Neural cell (in vitro differentiated cells): ENCODE measurements around the gene FAM47C. TPM values are rescaled to one million over a fixed set of nuclear protein-coding genes. Genes with fewer than 3 reads are reported as not detected.
"Not testable (repeated sequence)": the region's sequence is repeated elsewhere in the genome, so short reads cannot be mapped to it uniquely, and the experiment has no call there.

ENCODE experiments used
- H2AFZ ChIP-seq: fragments of 200-600, 300-800 bp; sonication (generic), shearing (Covaris generic); 2 replicates; pipeline ENCODE4 v1.6.0; 2014; ENCODE audit warnings: low read depth, mild to moderate bottlenecking, antibody characterized with exemption, low read length, moderate library complexity
- H3F3A ChIP-seq: fragments of 200-600 bp; shearing (Covaris generic); 2 replicates; pipeline ENCODE4 v1.6.1; 2016; ENCODE audit warnings: mild to moderate bottlenecking, moderate library complexity, mixed read lengths, antibody characterized with exemption, low read length; ENCODE audit not compliant: insufficient read depth, poor library complexity, severe bottlenecking
- H3K27ac ChIP-seq: fragments of 200-600, 300-800 bp; sonication (generic), shearing (Covaris generic); 2 replicates; pipeline ENCODE4 v1.5.1; 2014; ENCODE audit warnings: mild to moderate bottlenecking, low read length, moderate library complexity
- H3K27me3 ChIP-seq: fragments of 300-800, 200-600 bp; sonication (generic), shearing (Covaris generic); 2 replicates; pipeline ENCODE4 v1.6.0; 2014; ENCODE audit warnings: mild to moderate bottlenecking, low read depth, low read length, moderate library complexity; ENCODE audit not compliant: insufficient read depth
- H3K36me3 ChIP-seq: fragments of 300-800, 200-600 bp; sonication (generic), shearing (Covaris generic); 2 replicates; pipeline ENCODE4 v1.5.1; 2014; ENCODE audit warnings: mild to moderate bottlenecking, antibody characterized with exemption, low read length, moderate library complexity; ENCODE audit not compliant: insufficient read depth
- H3K4me2 ChIP-seq: fragments of 300-800, 200-600 bp; sonication (generic), shearing (Covaris generic); 2 replicates; pipeline ENCODE4 v1.6.0; 2014; ENCODE audit warnings: mild to moderate bottlenecking, low read length
- H3K4me3 ChIP-seq: fragments of 300-800, 200-600 bp; sonication (generic), shearing (Covaris generic); 2 replicates; pipeline ENCODE4 v1.5.1; 2014; ENCODE audit warnings: mild to moderate bottlenecking, low read length, moderate library complexity
- H3K79me2 ChIP-seq: fragments of 200-600 bp; shearing (Covaris generic); replicated peaks from 2 replicates; pipeline ENCODE4 v1.6.0; 2014; ENCODE audit warnings: mild to moderate bottlenecking, low read length, moderate library complexity; ENCODE audit not compliant: insufficient read depth
- H3K9ac ChIP-seq: fragments of 300-800, 200-600 bp; sonication (generic), shearing (Covaris generic); 2 replicates; pipeline ENCODE4 v1.6.1; 2016; ENCODE audit warnings: mild to moderate bottlenecking, low read length, mixed read lengths
- H3K9me2 ChIP-seq: fragments of 200-600 bp; shearing (Covaris generic); 2 replicates; pipeline ENCODE4 v1.6.1; 2016; ENCODE audit warnings: mild to moderate bottlenecking, low read length, mixed read lengths; ENCODE audit not compliant: insufficient read depth
- H3K9me3 ChIP-seq: fragments of 200-600, 300-800 bp; sonication (generic), shearing (Covaris generic); 2 replicates; pipeline ENCODE4 v1.6.1; 2016; ENCODE audit warnings: mild to moderate bottlenecking, mixed run types, low read length, moderate library complexity, mixed read lengths
- H4K20me1 ChIP-seq: fragments of 200-600 bp; shearing (Covaris generic); 2 replicates; pipeline ENCODE4 v1.6.1; 2016; ENCODE audit warnings: mild to moderate bottlenecking, mixed run types; ENCODE audit not compliant: insufficient read depth
- CTCF ChIP-seq: fragments of 450-650 bp; IDR thresholded peaks from 2 replicates; pipeline ENCODE4 v1.5.1; 2014; ENCODE audit warnings: antibody characterized with exemption, mild to moderate bottlenecking, moderate library complexity; ENCODE audit not compliant: poor library complexity, severe bottlenecking
- EP300 ChIP-seq: fragments of 450-650 bp; conservative IDR thresholded peaks from 2 replicates; pipeline ENCODE4 v1.6.1; 2014; ENCODE audit warnings: antibody characterized with exemption, mild to moderate bottlenecking, moderate library complexity; ENCODE audit not compliant: poor library complexity, severe bottlenecking
- EZH2 ChIP-seq: fragments of 200-600, 300-800 bp; shearing (Covaris generic), sonication (generic); IDR thresholded peaks from 2 replicates; pipeline ENCODE4 v1.6.1; 2014; ENCODE audit warnings: antibody characterized with exemption, low read length, borderline replicate concordance, mild to moderate bottlenecking; ENCODE audit not compliant: insufficient read depth, poor library complexity, severe bottlenecking
- MXI1 ChIP-seq: fragments of 450-650 bp; conservative IDR thresholded peaks from 2 replicates; pipeline ENCODE4 v1.6.1; 2014; ENCODE audit warnings: antibody characterized with exemption, mild to moderate bottlenecking; ENCODE audit not compliant: poor library complexity, severe bottlenecking
- RAD21 ChIP-seq: fragments of 450-650 bp; conservative IDR thresholded peaks from 2 replicates; pipeline ENCODE4 v1.6.1; 2014; ENCODE audit warnings: antibody characterized with exemption, mild to moderate bottlenecking, moderate library complexity
- REST ChIP-seq: IDR thresholded peaks from 2 replicates; pipeline ENCODE4 v1.6.1; 2012; ENCODE audit warnings: borderline replicate concordance
- TAF1 ChIP-seq: IDR thresholded peaks from 2 replicates; pipeline ENCODE4 v1.6.1; 2012; ENCODE audit warnings: low read depth
- polyA plus RNA-seq: library from polyadenylated mRNA; depleted of rRNA; stranded (reverse); fragments of >200 nt; gene quantifications from 2 replicates; pipeline ENCODE4 v1.2.3, GENCODE V29; 2014

Gene FAM47C
- polyA plus RNA-seq, 1 donor from 2014 or later = not detected

GRCh38 chrX:37010496-37010895, 2.3 kb downstream of the FAM47C start:
- no peaks in the 10 kb centered on the region for H3F3A ChIP-seq
- H3K27ac ChIP-seq = no peak overlapping the region
- no peaks in the 10 kb centered on the region for H3K36me3 ChIP-seq
- no peaks in the 10 kb centered on the region for H4K20me1 ChIP-seq
- no peaks in the 10 kb centered on the region for H3K9me3 ChIP-seq
- H3K9ac ChIP-seq = no peak overlapping the region
- H3K4me3 ChIP-seq = no peak overlapping the region
- H3K4me2 ChIP-seq = no peak overlapping the region
- TF ChIP-seq TAF1 (no peak), RAD21 (no peak), EZH2 (no peak), REST (no peak), CTCF (no peak), MXI1 (no peak), EP300 (no peak)
- no peaks in the 10 kb centered on the region for H3K9me2 ChIP-seq
- H3K27me3 ChIP-seq = no peaks in the 10 kb centered on the region
- no peaks in the 10 kb centered on the region for H3K79me2 ChIP-seq
- no peak overlapping the region for H2AFZ ChIP-seq

GRCh38 chrX:37034260-37034659, 26.1 kb downstream of the FAM47C start:
- not testable (repeated sequence) for H3F3A ChIP-seq, H4K20me1 ChIP-seq, H3K4me2 ChIP-seq, H3K9me2 ChIP-seq, H3K9me3 ChIP-seq, H3K9ac ChIP-seq, H3K79me2 ChIP-seq, H3K27ac ChIP-seq, H3K27me3 ChIP-seq, H2AFZ ChIP-seq, H3K4me3 ChIP-seq, H3K36me3 ChIP-seq

GRCh38 chrX:37036674-37037220, 28.6 kb downstream of the FAM47C start:
- H3F3A ChIP-seq, H3K36me3 ChIP-seq, H3K4me2 ChIP-seq, H3K79me2 ChIP-seq, H3K4me3 ChIP-seq, H3K9ac ChIP-seq, H3K9me2 ChIP-seq, H3K27ac ChIP-seq, H2AFZ ChIP-seq, H3K27me3 ChIP-seq, H4K20me1 ChIP-seq, H3K9me3 ChIP-seq: not testable (repeated sequence)

GRCh38 chrX:37038814-37039213, 30.6 kb downstream of the FAM47C start:
- not testable (repeated sequence) for H3K36me3 ChIP-seq, H3K27me3 ChIP-seq, H3K4me3 ChIP-seq, H3K9me2 ChIP-seq, H3K9me3 ChIP-seq, H3K27ac ChIP-seq, H3K79me2 ChIP-seq, H3K4me2 ChIP-seq, H3K9ac ChIP-seq, H2AFZ ChIP-seq, H4K20me1 ChIP-seq, H3F3A ChIP-seq

- H3K9me2 ChIP-seq, H3K27me3 ChIP-seq, H3K9me3 ChIP-seq, H3K36me3 ChIP-seq, H3F3A ChIP-seq, H4K20me1 ChIP-seq, H3K27ac ChIP-seq, H3K4me2 ChIP-seq, H2AFZ ChIP-seq, H3K9ac ChIP-seq, H3K4me3 ChIP-seq, H3K79me2 ChIP-seq: not testable (repeated sequence)
Measured at GRCh38 chrX:37042956-37043885, 35.1 kb downstream of the FAM47C start.
